H1 (cell line): ENCODE data around the gene SLC25A17. TPM values are rescaled to one million over a fixed set of nuclear protein-coding genes. Genes with fewer than 3 reads are reported as not detected.

Source experiments
- CTCF ChIA-PET: fragments of 300-600 bp; sonication (Branson Sonifier 250); formaldehyde crosslinking; loops from one replicate; lab custom pipeline; 2021; ENCODE audit not compliant: partially characterized antibody; lab: Charles Lee
- POLR2A ChIA-PET: fragments of 300-600 bp; sonication (Branson Sonifier 250); formaldehyde crosslinking; loops from one replicate; lab custom pipeline; 2021; ENCODE audit warnings: inconsistent platforms; ENCODE audit not compliant: partially characterized antibody; lab: Charles Lee
- DNase-seq, 2 experiments: peaks; one replicate each; pipeline versions ENCODE4 v3.0.0 to v3.0.0-alpha.2; 2010 to 2022; ENCODE audit warnings: low spot score in 2 of 2, low read depth in 1 of 2, mixed read lengths in 1 of 2
- FAIRE-seq: peaks from 2 replicates; lab custom pipeline; 2011; peaks lifted over from hg19 to GRCh38; lab: Jason Lieb, UNC
- H2AFZ ChIP-seq: 2 replicates; pipeline ENCODE4 v1.8.1; 2012; ENCODE audit warnings: low read length, inconsistent platforms
- H2AK5ac ChIP-seq: 2 replicates; pipeline ENCODE4 v1.6.1; 2013; ENCODE audit warnings: low read depth, low read length
- H2BK120ac ChIP-seq: replicated peaks from 2 replicates; pipeline ENCODE3; 2013; ENCODE audit warnings: low read depth, low read length, inconsistent platforms
- H2BK12ac ChIP-seq: 2 replicates; pipeline ENCODE4 v1.6.1; 2013; ENCODE audit warnings: low read depth, low read length
- H2BK15ac ChIP-seq: 2 replicates; pipeline ENCODE4 v1.6.1; 2013; ENCODE audit warnings: low read length
- H2BK20ac ChIP-seq: 2 replicates; pipeline ENCODE4 v1.6.1; 2013; ENCODE audit warnings: low read length
- H2BK5ac ChIP-seq: 2 replicates; pipeline ENCODE4 v1.6.1; 2013; ENCODE audit warnings: low read depth, low read length
- H3K14ac ChIP-seq: 2 replicates; pipeline ENCODE4 v1.6.1; 2013; ENCODE audit warnings: inconsistent platforms; ENCODE audit not compliant: insufficient read length
- H3K18ac ChIP-seq: 2 replicates; pipeline ENCODE4 v1.6.1; 2013; ENCODE audit warnings: low read length; ENCODE audit errors: extremely low read depth
- H3K23ac ChIP-seq: 2 replicates; pipeline ENCODE4 v1.6.1; 2013; ENCODE audit warnings: inconsistent platforms; ENCODE audit not compliant: insufficient read length
- H3K23me2 ChIP-seq: 2 replicates; pipeline ENCODE4 v1.6.1; 2013; ENCODE audit warnings: low read depth, low read length
- H3K27ac ChIP-seq: 2 replicates; pipeline ENCODE4 v1.6.1; 2011; ENCODE audit warnings: low read depth, low read length, inconsistent platforms
- H3K27me3 ChIP-seq, 4 experiments: replicated peaks in 1 of 4; 1 replicate in 1 of 4; 2 replicates in 3 of 4; pipeline versions ENCODE4 v1.6.1 to v1.8.1; 2011 to 2013; ENCODE audit warnings: low read length in 3 of 4, mild to moderate bottlenecking in 3 of 4, inconsistent platforms in 2 of 4, mixed read lengths in 2 of 4, moderate library complexity in 1 of 4; ENCODE audit not compliant: control insufficient read depth in 3 of 4, insufficient read depth in 3 of 4; ENCODE audit errors: extremely low read depth in 1 of 4
- H3K36me3 ChIP-seq, 4 experiments: 2 replicates each; pipeline versions ENCODE4 v1.6.1 to v1.8.1; 2011 to 2013; ENCODE audit warnings: mild to moderate bottlenecking in 4 of 4, low read length in 3 of 4, moderate library complexity in 2 of 4, control low read depth in 1 of 4, inconsistent platforms in 1 of 4; ENCODE audit not compliant: insufficient read depth in 4 of 4, control insufficient read depth in 2 of 4
- H3K4ac ChIP-seq: replicated peaks from 2 replicates; pipeline ENCODE3; 2013; ENCODE audit warnings: low read length, low read depth, mixed read lengths, inconsistent platforms; ENCODE audit not compliant: insufficient read length
- H3K4me1 ChIP-seq, 4 experiments: replicated peaks in 1 of 4; 1 replicate in 1 of 4; 2 replicates in 3 of 4; pipeline versions ENCODE4 v1.6.1 to v1.8.1; 2011 to 2013; ENCODE audit warnings: low read length in 3 of 4, inconsistent platforms in 2 of 4, mixed read lengths in 1 of 4; ENCODE audit not compliant: insufficient read depth in 4 of 4, control insufficient read depth in 3 of 4
- H3K4me2 ChIP-seq, 2 experiments: 2 replicates each; pipeline versions ENCODE4 v1.6.1 to v1.8.1; 2011 to 2013; ENCODE audit warnings: low read depth in 2 of 2, low read length in 2 of 2, control low read depth in 1 of 2, inconsistent platforms in 1 of 2, mild to moderate bottlenecking in 1 of 2; ENCODE audit not compliant: insufficient read depth in 1 of 2
- H3K4me3 ChIP-seq, 4 experiments: fragments of 200-600, 300-600 bp in 1 of 4; sonication (generic), shearing (Covaris generic), sonication (Bioruptor Twin) in 1 of 4; 2 replicates each; pipeline versions ENCODE4 v1.5.1 to v1.8.1; 2011 to 2016; ENCODE audit warnings: low read length in 4 of 4, low read depth in 3 of 4, control low read depth in 2 of 4, inconsistent platforms in 2 of 4, mild to moderate bottlenecking in 2 of 4, mixed read lengths in 1 of 4, moderate library complexity in 1 of 4; ENCODE audit not compliant: insufficient read depth in 2 of 4; ENCODE audit errors: extremely low read depth in 1 of 4
- H3K56ac ChIP-seq: replicated peaks from 2 replicates; pipeline ENCODE3; 2013; ENCODE audit warnings: low read depth, mild to moderate bottlenecking, mixed read lengths, low read length, inconsistent platforms; ENCODE audit not compliant: insufficient read length
- H3K79me1 ChIP-seq: 2 replicates; pipeline ENCODE4 v1.6.1; 2013; ENCODE audit warnings: low read depth, low read length, control low read depth
- H3K79me2 ChIP-seq, 2 experiments: 2 replicates each; pipeline versions ENCODE4 v1.6.1 to v1.8.1; 2012 to 2013; ENCODE audit warnings: low read length in 2 of 2, mild to moderate bottlenecking in 2 of 2, inconsistent platforms in 1 of 2; ENCODE audit not compliant: insufficient read depth in 2 of 2, control insufficient read depth in 1 of 2
- H3K9ac ChIP-seq, 4 experiments: replicated peaks in 1 of 4; 1 replicate in 1 of 4; 2 replicates in 3 of 4; pipeline versions ENCODE4 v1.6.1 to v1.8.1; 2011 to 2013; ENCODE audit warnings: low read depth in 3 of 4, low read length in 3 of 4, control low read depth in 2 of 4, mild to moderate bottlenecking in 2 of 4, moderate library complexity in 2 of 4, inconsistent platforms in 1 of 4; ENCODE audit errors: extremely low read depth in 1 of 4
- H3K9me3 ChIP-seq, 2 experiments: 2 replicates each; pipeline versions ENCODE4 v1.6.1 to v1.8.1; 2012 to 2013; ENCODE audit warnings: mild to moderate bottlenecking in 2 of 2, moderate library complexity in 2 of 2, control low read depth in 1 of 2, inconsistent platforms in 1 of 2, low read depth in 1 of 2, low read length in 1 of 2, mixed read lengths in 1 of 2; ENCODE audit not compliant: insufficient read depth in 2 of 2
- H4K20me1 ChIP-seq, 2 experiments: replicated peaks in 1 of 2; 2 replicates each; pipeline versions ENCODE3 to v1.8.1; 2011 to 2013; ENCODE audit warnings: inconsistent platforms in 2 of 2, low read length in 2 of 2, mild to moderate bottlenecking in 1 of 2; ENCODE audit not compliant: insufficient read depth in 2 of 2, control insufficient read depth in 1 of 2
- H4K5ac ChIP-seq: 2 replicates; pipeline ENCODE4 v1.6.1; 2013; ENCODE audit warnings: low read length, low read depth, mixed read lengths, inconsistent platforms; ENCODE audit not compliant: insufficient read length
- H4K8ac ChIP-seq: 2 replicates; pipeline ENCODE4 v1.8.0; 2013; ENCODE audit warnings: mild to moderate bottlenecking, moderate library complexity, low read length, inconsistent platforms; ENCODE audit not compliant: insufficient read depth; ENCODE audit errors: extremely low read depth
- H4K91ac ChIP-seq: replicated peaks from 2 replicates; pipeline ENCODE3; 2013; ENCODE audit warnings: low read length, mixed read lengths, inconsistent platforms; ENCODE audit not compliant: insufficient read length
- ASH2L ChIP-seq: fragments of 200-600, 300-600 bp; sonication (generic); IDR thresholded peaks from one replicate; pipeline ENCODE4 v1.7.1; 2017; ENCODE audit warnings: low read length
- CBX5 ChIP-seq: fragments of 300-800, 300-1000 bp; sonication (generic); IDR thresholded peaks from 2 replicates; pipeline ENCODE4 v1.7.1; 2016; ENCODE audit warnings: antibody characterized with exemption, low read length, low read depth
- CBX8 ChIP-seq: fragments of 300-800, 300-1000 bp; sonication (generic); IDR thresholded peaks from 2 replicates; pipeline ENCODE4 v1.7.1; 2016; ENCODE audit warnings: low read depth, low read length, borderline replicate concordance
- CTBP2 ChIP-seq: IDR thresholded peaks from 2 replicates; pipeline ENCODE4 v1.7.0; 2011; ENCODE audit warnings: borderline replicate concordance, mild to moderate bottlenecking, moderate library complexity, mixed read lengths, low read length; ENCODE audit not compliant: insufficient read depth, insufficient read length
- EGR1 ChIP-seq: IDR thresholded peaks from 2 replicates; pipeline ENCODE4 v1.6.1; 2011; ENCODE audit warnings: low read depth, low read length, borderline replicate concordance
- GTF2F1 ChIP-seq: IDR thresholded peaks from 2 replicates; pipeline ENCODE4 v1.6.1; 2012; ENCODE audit warnings: low read depth, low read length, improper control_type of control experiment, borderline replicate concordance
- KDM1A ChIP-seq: fragments of 200-600, 300-600 bp; sonication (generic); IDR thresholded peaks from 2 replicates; pipeline ENCODE4 v1.7.1; 2016; ENCODE audit warnings: mild to moderate bottlenecking, low read length, borderline replicate concordance
- PHF8 ChIP-seq: fragments of 200-600 bp; sonication (generic); conservative IDR thresholded peaks from 2 replicates; pipeline ENCODE4 v1.7.1; 2012; ENCODE audit warnings: low read depth, mild to moderate bottlenecking, inconsistent platforms, low read length, moderate library complexity
- RNF2 ChIP-seq: fragments of 200-900, 300-1000 bp; sonication (generic); IDR thresholded peaks from 2 replicates; pipeline ENCODE4 v1.7.1; 2016; ENCODE audit warnings: borderline replicate concordance, low read depth, mild to moderate bottlenecking, antibody characterized with exemption, low read length; ENCODE audit not compliant: poor library complexity, severe bottlenecking; ENCODE audit errors: missing control alignments
- RXRA ChIP-seq: IDR thresholded peaks from 2 replicates; pipeline ENCODE4 v1.6.1; 2011; ENCODE audit warnings: low read depth, mild to moderate bottlenecking, low read length, moderate library complexity; ENCODE audit not compliant: insufficient read depth
- SP2 ChIP-seq: IDR thresholded peaks from 2 replicates; pipeline ENCODE4 v1.6.1; 2012; ENCODE audit warnings: mild to moderate bottlenecking, low read length, inconsistent platforms
- SUZ12 ChIP-seq: fragments of 200-600 bp; sonication (generic); IDR thresholded peaks from 2 replicates; pipeline ENCODE4 v1.6.1; 2012; ENCODE audit warnings: mild to moderate bottlenecking, inconsistent platforms, low read length, moderate library complexity, mixed read lengths
- TBP ChIP-seq: IDR thresholded peaks from 2 replicates; pipeline ENCODE4 v1.6.1; 2011; ENCODE audit warnings: low read depth, low read length, improper control_type of control experiment
- WGBS, 2 experiments: shearing (Covaris generic) in 1 of 2; methylation state at CpG; one replicate each; pipeline versions ENCODE4 v1.1.6 to v1.1.7; 2013 to 2015; ENCODE audit warnings: low lambda C conversion rate in 2 of 2, mixed read lengths in 2 of 2, inconsistent platforms in 1 of 2, low coverage in 1 of 2, missing lambda C conversion rate in 1 of 2; ENCODE audit not compliant: insufficient replicate concordance in 2 of 2, insufficient coverage in 1 of 2, insufficient read length in 1 of 2; ENCODE audit errors: extremely low coverage in 1 of 2, missing lambda C conversion rate in 1 of 2; 5-methylcytosine and 5-hydroxymethylcytosine counted together
- polyA plus RNA-seq, 7 experiments: library from polyadenylated mRNA; depleted of rRNA in 3 of 7; stranded (reverse) in 5 of 7; unstranded in 2 of 7; fragments of >200 nt in 5 of 7; fragments of 200-250 nt in 2 of 7; gene quantifications; 1 replicate in 5 of 7; 2 replicates in 1 of 7; 4 replicates in 1 of 7; pipeline versions ENCODE4 v1.2.1 to v1.2.3, GENCODE V29; 2011 to 2013; ENCODE audit warnings: missing spikeins in 2 of 7, mixed read lengths in 2 of 7
- total RNA-seq: library from RNA; stranded (reverse); fragmentation: NEBNext Ultra II Directional; extraction: Animal tissue kit (Norgen Biotek cat#: 25700); gene quantifications from 2 replicates; pipeline ENCODE4 v1.2.1, GENCODE V29; 2021

Gene SLC25A17
- total and polyA plus RNA-seq, 2 of the 8 experiments (the other 6 are each of a cell fraction or from before 2014, with no cell fraction given) = 17.9 to 40.4 TPM

- no peak overlapping the region for H2BK20ac ChIP-seq
- no peak overlapping the region for H2AK5ac ChIP-seq
- H2BK15ac ChIP-seq = no peak overlapping the region
- FAIRE-seq = no peak
- H3K9me3 ChIP-seq = no peaks in the 10 kb centered on the region
- H3K23me2 ChIP-seq = no peaks in the 10 kb centered on the region
- H3K27ac ChIP-seq = no peak overlapping the region
- CTCF ChIA-PET = interaction anchor here (0.6 kb wide), 1 partner anchor 412 kb away, joined by 3 read pairs; no protein-coding TSS in a partner anchor
- H2BK120ac ChIP-seq = no peak overlapping the region
- H3K4me3 ChIP-seq = no peak overlapping the region
- H2BK5ac ChIP-seq = peak overlapping the region; percentile 35; the same call in 1 of the 2 replicates
- H3K4me2 ChIP-seq = no peak overlapping the region
- no peak overlapping the region for H2BK12ac ChIP-seq
- H3K4me1 ChIP-seq = peaks cover 0 to 11% (median 6%) of the 10 kb centered on the region in 4 experiments; a peak in 4 of 7 replicates
- H3K79me1 ChIP-seq = no peaks in the 10 kb centered on the region; the same call in 1 of the 2 replicates
- H2AFZ ChIP-seq = no peak overlapping the region
- H3K14ac ChIP-seq = no peak overlapping the region
- H4K5ac ChIP-seq = no peak overlapping the region
- no peak overlapping the region for H3K23ac ChIP-seq
- H4K8ac ChIP-seq = no peak overlapping the region
- no peak overlapping the region for H4K91ac ChIP-seq
- no peaks in the 10 kb centered on the region for H3K79me2 ChIP-seq
- no peaks in the 10 kb centered on the region for H3K36me3 ChIP-seq
- no peak overlapping the region for H3K4ac ChIP-seq
- no peak for TF ChIP-seq PHF8
- TF ChIP-seq CTBP2 = no peak
- TF ChIP-seq TBP = no peak
- no peak for TF ChIP-seq CBX5
- no peak for TF ChIP-seq ASH2L
- no peak for TF ChIP-seq EGR1
- TF ChIP-seq GTF2F1 = no peak
- TF ChIP-seq RNF2 = no peak
- no peak for TF ChIP-seq RXRA
- TF ChIP-seq SUZ12 = no peak
- no peak for TF ChIP-seq KDM1A
- TF ChIP-seq SP2 = no peak
- TF ChIP-seq CBX8 = no peak
- H3K18ac ChIP-seq = no peak overlapping the region; the same call in 1 of the 2 replicates
- no peaks in the 10 kb centered on the region for H4K20me1 ChIP-seq
- H3K56ac ChIP-seq = no peak overlapping the region
- WGBS, 2 experiments = 86% methylated on average over 3 of the region's 4 CpGs; no CpG with 5 or more reads in 1 of the 2 experiments
- no peaks in the 10 kb centered on the region for H3K27me3 ChIP-seq
- POLR2A ChIA-PET = interaction anchor here (1.0 kb wide), 1 partner anchor 12 kb away, joined by 3 read pairs; no protein-coding TSS in a partner anchor
- no peak overlapping the region for H3K9ac ChIP-seq
- no peak for DNase-seq
These were observed 92.6 kb downstream of the SLC25A17 start for GRCh38 chr22:40726514-40726913.
